Fibroblast of gingiva (primary cell): ENCODE data around the gene HMOX2.

Source experiments
- DNase-seq: peaks from one replicate; pipeline ENCODE4 v3.0.0-alpha.2; 2011; ENCODE audit warnings: low read depth

Gene HMOX2

DNA sequence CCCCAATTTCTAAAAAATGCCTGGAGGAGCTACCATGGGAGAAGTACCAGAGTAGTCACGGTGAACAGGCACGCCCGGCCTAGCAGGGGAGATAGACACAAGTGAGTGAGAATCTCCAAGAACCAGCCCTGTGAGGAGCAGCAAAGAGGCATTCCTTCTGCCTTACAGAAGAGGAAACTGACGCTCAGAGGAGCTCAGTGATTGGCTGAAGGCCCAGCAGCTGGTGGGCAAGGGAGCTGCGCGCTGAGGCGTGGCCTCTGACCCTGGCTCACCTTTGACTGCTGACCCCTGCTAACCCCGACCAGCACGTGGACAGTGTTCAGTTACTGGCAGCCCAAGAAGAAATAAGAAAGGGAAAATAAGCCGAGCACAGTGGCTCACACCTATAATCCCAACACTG, 81.8 kb downstream of the HMOX2 start:
- DNase-seq, result no peak
